Endothelial cell (in vitro differentiated cells): ENCODE results near the gene SEPTIN8. TPM values are rescaled to one million over a fixed set of nuclear protein-coding genes. Genes with fewer than 3 reads are reported as not detected.
"Not testable (repeated sequence)": the region's sequence is repeated elsewhere in the genome, so short reads cannot be mapped to it uniquely, and the experiment has no call there.

Experiments used
- DNase-seq: peaks from one replicate; pipeline ENCODE4 v3.0.0; 2021; ENCODE audit warnings: low spot score
- H3K27ac Mint-ChIP-seq: one replicate; pipeline ENCODE4 v1.8.0; 2021; ENCODE audit warnings: mixed read lengths, inconsistent platforms; ENCODE audit not compliant: unreplicated experiment
- H3K27me3 Mint-ChIP-seq: one replicate; pipeline ENCODE4 v1.8.0; 2021; ENCODE audit warnings: mild to moderate bottlenecking, moderate library complexity, mixed read lengths, inconsistent platforms; ENCODE audit not compliant: unreplicated experiment
- H3K36me3 Mint-ChIP-seq: one replicate; pipeline ENCODE4 v1.8.0; 2021; ENCODE audit warnings: mild to moderate bottlenecking, low read depth, mixed read lengths, inconsistent platforms; ENCODE audit not compliant: unreplicated experiment
- H3K4me1 Mint-ChIP-seq: one replicate; pipeline ENCODE4 v1.8.0; 2021; ENCODE audit warnings: mild to moderate bottlenecking, mixed read lengths, inconsistent platforms; ENCODE audit not compliant: unreplicated experiment
- H3K4me3 Mint-ChIP-seq: one replicate; pipeline ENCODE4 v1.8.0; 2021; ENCODE audit warnings: mild to moderate bottlenecking, mixed read lengths, inconsistent platforms; ENCODE audit not compliant: unreplicated experiment
- H3K9me3 Mint-ChIP-seq: one replicate; pipeline ENCODE4 v1.8.0; 2021; ENCODE audit warnings: mixed read lengths, inconsistent platforms; ENCODE audit not compliant: unreplicated experiment
- CTCF ChIP-seq: fragments of 200-600 bp; sonication (generic); IDR thresholded peaks from one replicate; pipeline ENCODE4 v1.5.0; 2021; ENCODE audit warnings: antibody characterized with exemption; ENCODE audit not compliant: unreplicated experiment
- total RNA-seq: library from RNA; stranded (reverse); fragmentation: NEBNext Ultra II Directional; extraction: Animal tissue kit (Norgen Biotek cat#: 25700); gene quantifications from one replicate; pipeline ENCODE4 v1.2.1, GENCODE V29; 2021; ENCODE audit not compliant: unreplicated experiment

The SEPTIN8 gene
- total RNA-seq, 1 donor from 2014 or later: 22.8 TPM

GRCh38 chr5:132807163-132807838 lies 30.3 kb upstream of the SEPTIN8 start:
- H3K27me3 Mint-ChIP-seq: peaks cover 1% of the 10 kb centered on the region
- TF ChIP-seq CTCF: no peak
- H3K27ac Mint-ChIP-seq: no peak overlapping the region
- no peaks in the 10 kb centered on the region for H3K36me3 Mint-ChIP-seq
- peak; percentile 40 for DNase-seq
- H3K4me1 Mint-ChIP-seq: no peaks in the 10 kb centered on the region
- H3K4me3 Mint-ChIP-seq: no peak overlapping the region
- H3K9me3 Mint-ChIP-seq: no peaks in the 10 kb centered on the region

- H3K27ac Mint-ChIP-seq, H3K4me3 Mint-ChIP-seq, H3K4me1 Mint-ChIP-seq, H3K36me3 Mint-ChIP-seq, H3K9me3 Mint-ChIP-seq, H3K27me3 Mint-ChIP-seq, DNase-seq: not testable (repeated sequence)
Measured at GRCh38 chr5:132806804-132807162, 29.7 kb upstream of the SEPTIN8 start.

- H3K36me3 Mint-ChIP-seq, H3K27me3 Mint-ChIP-seq, H3K4me1 Mint-ChIP-seq, DNase-seq, H3K4me3 Mint-ChIP-seq, H3K9me3 Mint-ChIP-seq, H3K27ac Mint-ChIP-seq: not testable (repeated sequence)
Measured at GRCh38 chr5:132805872-132806271, 28.8 kb upstream of the SEPTIN8 start.

GRCh38 chr5:132804219-132804618 lies 27.2 kb upstream of the SEPTIN8 start:
- H3K27me3 Mint-ChIP-seq, H3K27ac Mint-ChIP-seq, H3K4me3 Mint-ChIP-seq, DNase-seq, H3K4me1 Mint-ChIP-seq, H3K36me3 Mint-ChIP-seq, H3K9me3 Mint-ChIP-seq: not testable (repeated sequence)

- DNase-seq, H3K4me3 Mint-ChIP-seq, H3K36me3 Mint-ChIP-seq, H3K4me1 Mint-ChIP-seq, H3K27ac Mint-ChIP-seq, H3K27me3 Mint-ChIP-seq, H3K9me3 Mint-ChIP-seq: not testable (repeated sequence)
Measured at GRCh38 chr5:132802685-132803066, 25.6 kb upstream of the SEPTIN8 start.

- Mint-ChIP-seq H3K27ac (no peak overlapping the region), H3K36me3 (no peaks in the 10 kb centered on the region), H3K4me3 (no peak overlapping the region), H3K9me3 (no peaks in the 10 kb centered on the region), H3K27me3 (peaks cover 3% of the 10 kb centered on the region), H3K4me1 (no peaks in the 10 kb centered on the region)
- no peak for DNase-seq
- no peak for TF ChIP-seq CTCF
Measured at GRCh38 chr5:132802044-132802684, 25.1 kb upstream of the SEPTIN8 start.

GRCh38 chr5:132800545-132800944 lies 23.5 kb upstream of the SEPTIN8 start:
- H3K27ac Mint-ChIP-seq: no peak overlapping the region
- no peaks in the 10 kb centered on the region for H3K36me3 Mint-ChIP-seq
- no peaks in the 10 kb centered on the region for H3K9me3 Mint-ChIP-seq
- peaks cover 6% of the 10 kb centered on the region for H3K27me3 Mint-ChIP-seq
- no peaks in the 10 kb centered on the region for H3K4me1 Mint-ChIP-seq
- DNase-seq: no peak
- no peak for TF ChIP-seq CTCF
- no peak overlapping the region for H3K4me3 Mint-ChIP-seq
